Measurements from ENCODE around the gene B3GNT9.
"Not testable (repeated sequence)": the region's sequence is repeated elsewhere in the genome, so short reads cannot be mapped to it uniquely, and the experiment has no call there.

The B3GNT9 gene

DNA sequence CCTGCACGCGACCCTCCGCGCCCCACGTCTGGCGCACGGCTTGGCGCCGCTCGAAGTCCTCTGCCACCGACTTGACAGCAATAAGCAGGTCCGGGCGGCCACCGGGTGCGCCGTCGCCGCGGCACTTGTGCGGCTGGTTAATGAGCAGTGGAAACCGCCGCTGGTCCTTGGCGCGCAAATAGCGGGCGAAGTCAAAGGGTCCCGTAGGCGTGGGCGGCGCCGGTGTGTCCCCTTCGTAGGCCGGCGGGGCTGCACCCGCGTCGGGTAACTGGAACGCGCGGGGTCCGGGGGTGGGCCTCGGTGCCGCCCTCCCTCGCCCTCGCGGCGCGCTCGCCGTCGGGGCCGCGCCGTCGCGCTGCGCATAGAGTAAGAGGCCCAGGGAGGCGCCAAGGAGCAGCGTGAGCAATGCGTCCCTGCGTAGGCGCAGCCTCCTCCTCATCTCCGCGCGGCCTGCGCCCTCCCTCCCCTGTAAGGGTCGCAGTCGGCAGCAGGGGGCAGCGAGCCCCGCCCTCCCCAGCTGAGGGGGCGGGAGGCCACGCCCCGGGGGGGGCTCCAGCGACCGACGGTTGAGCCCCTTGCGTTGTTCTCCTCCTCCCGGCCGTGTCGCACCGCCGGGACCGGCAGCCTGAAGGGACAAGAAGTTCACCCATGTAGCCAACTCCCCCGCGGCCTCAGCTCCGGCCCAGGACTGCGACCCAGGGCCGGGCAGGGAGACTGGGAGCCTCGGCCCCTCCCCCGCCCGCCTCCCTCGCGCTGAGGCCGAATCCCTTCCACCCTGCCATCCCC is 558 bp downstream of the B3GNT9 start:
- DNase-seq, result peak; percentile 26 to 52

DNA sequence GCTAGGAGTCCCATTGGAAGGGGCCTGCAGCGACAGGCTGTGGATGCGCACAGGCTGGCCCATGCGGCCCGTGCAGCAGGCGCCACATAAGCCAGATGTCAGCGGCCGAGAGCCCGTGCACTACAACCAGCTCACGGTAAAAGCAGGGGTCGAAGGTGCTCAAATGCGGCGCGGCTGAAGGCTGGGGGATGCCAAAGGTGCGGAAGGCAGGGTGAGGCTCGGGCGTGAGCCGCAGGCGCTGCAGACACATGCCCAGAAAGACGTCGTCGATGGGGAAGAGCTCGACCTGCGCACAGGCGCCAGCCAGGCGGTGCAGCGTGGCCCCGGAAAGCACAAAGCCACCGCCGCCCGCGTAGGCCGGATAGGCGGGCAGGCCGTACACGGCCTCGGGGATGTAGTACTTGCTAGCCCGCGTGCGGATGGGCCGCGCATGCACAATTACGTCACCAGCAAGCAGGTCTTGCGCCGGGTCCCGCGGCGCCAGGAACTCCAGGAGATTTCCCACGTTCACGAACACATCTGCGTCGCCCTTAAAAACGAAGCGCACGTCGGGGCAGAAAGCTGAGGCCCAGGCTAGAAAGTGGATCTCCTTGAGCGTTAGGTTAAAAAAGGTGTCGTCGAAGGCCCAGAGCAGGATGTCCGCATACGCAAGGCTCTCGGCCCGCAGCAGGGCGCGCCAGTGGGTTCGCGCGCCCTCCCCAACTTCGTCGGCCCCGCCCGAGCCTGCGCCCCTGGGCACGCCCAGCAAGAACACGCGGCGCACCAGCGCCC is 1.3 kb downstream of the B3GNT9 start:
- no peak for DNase-seq

DNA sequence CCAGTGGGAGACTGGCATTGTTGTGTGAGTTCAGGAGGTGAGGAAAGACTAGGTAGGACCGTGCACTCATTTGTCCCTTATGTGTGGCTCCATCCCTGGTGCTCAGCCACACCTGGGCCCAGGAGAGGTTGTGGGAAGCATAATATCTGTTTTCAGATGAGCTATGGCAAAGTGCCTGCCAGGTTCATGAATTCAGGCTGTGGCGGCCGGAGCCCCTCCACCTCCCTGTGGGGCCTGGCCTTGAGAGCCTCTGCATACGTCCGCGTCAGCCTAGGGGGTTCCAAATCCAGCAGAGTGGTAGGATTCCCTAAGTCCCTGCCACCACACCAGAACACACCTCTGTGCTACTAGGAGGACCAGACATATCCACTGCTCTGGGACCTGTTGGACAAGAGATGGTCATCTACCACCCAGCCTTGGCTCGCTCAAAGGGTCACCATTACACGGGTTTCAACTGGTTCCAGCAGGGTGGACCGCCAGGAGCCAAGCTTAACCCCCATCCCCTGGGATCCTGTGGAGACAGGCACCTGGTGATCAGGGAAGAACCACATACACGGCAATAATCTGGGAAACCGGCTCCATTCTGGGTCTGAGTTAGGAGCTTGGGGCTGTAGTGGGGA is 2.0 kb downstream of the B3GNT9 start:
- no peak for DNase-seq

DNA sequence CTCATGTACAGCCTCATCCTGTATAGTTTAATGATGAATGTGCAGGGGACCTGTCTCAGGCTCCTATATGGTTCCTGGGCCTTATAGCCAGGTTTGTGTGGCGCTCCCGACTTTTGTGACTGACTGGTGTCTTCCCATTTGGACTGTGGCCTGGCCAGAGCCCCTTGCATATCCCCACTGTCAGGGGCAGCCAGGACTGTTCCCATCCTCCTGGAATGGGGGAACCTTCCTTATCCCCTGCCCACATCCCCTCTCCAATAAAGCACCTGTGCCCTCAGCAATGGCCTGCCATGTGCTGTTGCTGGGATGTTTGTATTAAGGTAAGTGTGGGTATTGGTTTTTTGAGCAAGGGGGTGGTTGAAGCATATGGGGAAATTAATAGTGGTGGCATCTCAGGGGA is 2.6 kb downstream of the B3GNT9 start:
- no peak for DNase-seq

DNA sequence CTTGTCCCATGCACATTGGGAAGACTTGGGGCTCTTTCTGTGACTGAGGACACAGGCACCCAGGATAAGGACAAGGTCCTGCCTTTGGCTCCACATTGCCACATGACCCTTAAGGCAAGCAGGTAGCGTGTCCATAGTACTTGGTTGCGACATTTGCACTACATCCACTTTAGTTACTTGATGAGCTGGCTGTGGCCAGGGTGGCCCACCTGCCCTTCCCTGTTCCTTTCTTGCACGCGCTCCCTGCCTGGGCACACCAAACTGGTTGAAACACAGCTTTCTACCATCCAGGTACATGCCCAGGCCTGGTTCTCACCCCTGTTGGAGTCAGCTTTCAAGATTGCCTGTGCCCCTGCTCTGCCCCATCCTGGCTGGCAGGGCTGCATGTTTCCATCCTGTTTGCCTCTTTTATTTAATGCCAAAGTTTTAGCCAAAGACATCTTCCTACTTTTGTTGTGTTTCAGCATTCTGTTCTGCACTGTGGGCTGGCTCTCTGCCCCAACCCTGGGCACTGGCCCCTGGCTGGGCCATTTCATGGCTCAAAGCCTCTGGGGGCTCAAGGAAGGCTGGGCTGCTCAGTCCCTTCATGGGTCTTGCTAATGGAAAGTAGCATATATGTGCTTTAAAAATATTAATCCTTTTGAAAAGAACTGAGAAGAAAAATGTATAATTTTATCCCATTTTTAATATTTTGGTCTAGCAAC is 3.2 kb downstream of the B3GNT9 start:
- DNase-seq, result no peak

DNA sequence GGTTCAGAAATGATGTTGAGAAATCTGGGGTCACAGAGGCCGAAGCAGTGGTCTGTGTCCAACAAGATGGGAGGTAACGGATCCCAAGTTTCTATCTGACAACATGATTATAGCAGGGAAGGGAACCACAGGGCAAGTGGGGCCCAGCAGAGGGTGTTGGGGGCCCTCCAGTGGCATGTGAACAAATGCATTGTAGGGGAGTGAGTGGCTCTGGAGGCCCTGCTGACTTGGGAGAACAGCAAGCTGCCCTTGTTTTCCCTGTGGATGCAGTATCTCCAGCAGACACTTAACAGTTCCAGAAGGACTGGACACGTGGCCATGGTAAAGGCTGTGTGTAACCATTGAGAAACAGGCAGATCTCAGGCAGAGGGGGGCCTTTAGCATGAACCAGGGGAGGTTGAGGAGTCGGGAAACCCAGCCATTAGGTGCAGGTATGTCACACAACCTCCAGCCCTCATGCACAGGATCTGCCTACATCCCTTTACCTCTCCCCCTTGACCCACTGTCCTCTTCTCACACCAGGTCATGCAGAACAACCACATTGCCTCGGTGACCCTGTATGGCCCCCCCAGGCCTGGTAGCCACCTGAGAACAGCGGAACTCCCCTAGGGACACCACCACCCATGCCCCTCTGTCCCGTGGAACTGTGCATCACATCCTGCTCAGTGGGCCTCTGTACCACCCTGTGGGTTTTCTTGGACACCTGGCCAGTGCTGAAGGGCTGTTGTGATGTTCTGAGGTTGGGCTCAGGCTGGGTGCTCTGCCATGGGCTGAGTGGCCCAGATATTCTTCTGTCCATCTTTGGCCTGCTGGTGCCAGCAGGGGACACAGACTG is 4.1 kb downstream of the B3GNT9 start:
- DNase-seq, result no peak

DNA sequence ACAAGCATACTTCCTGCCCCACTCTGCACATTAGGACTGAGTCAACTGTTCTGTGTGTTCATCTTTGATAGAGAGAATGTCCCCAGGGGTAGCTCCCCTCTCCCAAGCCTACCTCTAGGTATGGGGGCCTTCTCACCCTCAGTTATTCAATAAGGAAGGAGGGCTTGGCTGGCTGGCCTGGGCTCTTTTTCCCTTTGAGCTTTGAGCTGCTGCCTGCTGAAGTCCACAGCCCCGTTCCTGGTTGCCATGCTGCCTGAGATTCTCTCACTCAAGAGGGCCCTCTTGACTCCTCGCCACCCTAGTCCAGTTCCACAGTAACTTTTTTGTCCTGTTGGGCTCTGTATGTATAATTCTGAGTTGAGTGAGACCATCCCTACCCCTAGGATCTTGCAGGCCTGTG is 5.1 kb downstream of the B3GNT9 start:
- DNase-seq, result no peak

DNA sequence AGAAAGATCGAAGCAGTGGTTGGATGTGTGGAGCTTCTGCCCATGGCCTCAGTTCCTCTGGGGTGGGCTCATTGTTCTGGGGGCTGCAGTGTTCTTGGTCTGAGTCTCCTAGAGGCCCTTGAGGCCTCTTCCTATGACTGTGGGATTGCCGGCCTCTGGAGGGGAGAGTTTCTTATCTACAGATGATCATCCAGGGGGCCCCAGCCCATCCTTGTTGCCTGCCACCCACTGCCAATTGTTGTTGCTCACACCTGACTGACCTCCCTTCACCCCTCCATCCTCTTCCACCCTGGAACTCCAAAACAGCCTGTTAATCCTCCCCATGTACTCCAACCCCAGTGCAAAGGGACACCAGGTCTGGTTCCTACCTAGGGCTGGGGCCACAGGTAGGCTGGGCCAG is 5.9 kb downstream of the B3GNT9 start:
- no peak for DNase-seq

DNA sequence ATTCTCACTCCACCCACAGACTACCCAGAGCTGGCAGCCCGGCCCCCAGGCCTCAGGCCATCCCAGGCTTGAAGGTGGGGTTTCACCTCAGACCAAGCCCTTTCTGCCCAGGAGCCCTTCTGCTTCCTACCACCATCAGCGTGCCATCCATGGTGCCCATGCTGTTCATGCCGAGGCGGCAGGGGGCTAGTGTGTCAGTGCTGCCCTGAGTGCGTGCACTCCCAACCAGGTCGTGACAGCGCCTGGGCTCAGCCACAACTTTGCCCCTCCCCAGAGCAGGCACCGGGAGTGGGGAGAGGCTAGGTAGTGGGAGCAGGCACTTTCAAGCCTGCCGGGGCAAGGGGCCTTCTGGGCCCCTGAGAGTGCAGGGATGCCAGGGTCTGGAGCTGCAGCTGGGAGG is 8.5 kb downstream of the B3GNT9 start:
- DNase-seq, result no peak

DNA sequence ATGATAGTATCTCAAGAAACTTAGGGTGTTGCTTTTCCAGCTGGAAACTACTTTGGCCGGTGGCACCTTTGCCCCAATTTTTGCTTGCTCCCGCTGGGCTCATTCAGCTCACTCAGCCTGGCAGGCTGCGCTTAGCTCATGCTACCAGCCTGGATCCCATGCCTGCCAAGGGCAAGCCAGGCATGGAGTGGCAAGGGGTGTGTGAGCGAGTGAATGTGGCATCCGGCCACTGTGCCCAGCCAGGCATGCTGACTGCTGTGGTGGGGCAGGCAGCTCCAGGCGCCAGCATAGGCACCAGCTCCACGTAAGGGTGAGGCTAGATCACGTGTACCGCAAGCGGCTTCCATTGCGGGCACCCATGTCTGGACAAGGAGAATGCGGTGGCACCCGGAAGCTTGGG is 9.4 kb downstream of the B3GNT9 start:
- DNase-seq, result no peak

DNA sequence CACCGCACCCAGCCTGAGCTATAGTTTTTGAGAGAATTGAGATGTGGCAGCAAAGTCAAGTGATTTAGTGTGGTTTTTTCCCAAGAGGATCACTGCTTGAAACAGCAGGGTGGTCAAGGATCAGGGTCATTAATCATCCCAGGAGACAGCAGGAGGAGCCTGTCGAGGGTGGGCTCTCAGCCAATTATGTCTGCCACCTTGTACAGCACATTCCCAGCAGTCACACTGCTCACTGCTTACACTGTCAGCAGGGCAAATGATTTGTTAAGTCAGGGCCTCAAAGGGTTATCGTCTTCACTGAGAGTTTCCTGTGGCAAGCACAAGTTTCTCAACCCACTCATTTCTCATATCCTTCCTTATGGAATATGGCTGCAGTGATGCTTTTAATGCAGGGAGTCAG is 13.2 kb downstream of the B3GNT9 start:
- DNase-seq, result no peak

DNA sequence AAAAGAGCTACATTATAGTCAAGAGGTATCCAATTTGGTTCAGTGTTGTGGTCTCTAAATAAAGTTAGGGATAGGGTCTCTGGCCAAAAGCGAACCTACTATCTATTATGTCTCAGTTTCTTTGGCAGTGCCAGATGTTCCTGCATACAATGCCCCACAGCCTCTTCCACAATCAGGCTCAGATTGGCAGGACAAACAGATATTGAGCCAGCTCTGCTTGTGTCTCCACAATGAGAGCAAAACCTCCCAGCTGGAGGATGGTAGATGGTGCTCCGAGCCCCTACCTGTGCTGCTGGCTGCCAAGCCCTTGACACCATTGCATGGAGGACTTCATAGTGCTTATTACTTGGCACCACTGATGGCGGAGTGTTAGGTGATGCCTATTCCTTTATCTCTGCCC is 21.4 kb downstream of the B3GNT9 start:
- DNase-seq, result no peak

DNA sequence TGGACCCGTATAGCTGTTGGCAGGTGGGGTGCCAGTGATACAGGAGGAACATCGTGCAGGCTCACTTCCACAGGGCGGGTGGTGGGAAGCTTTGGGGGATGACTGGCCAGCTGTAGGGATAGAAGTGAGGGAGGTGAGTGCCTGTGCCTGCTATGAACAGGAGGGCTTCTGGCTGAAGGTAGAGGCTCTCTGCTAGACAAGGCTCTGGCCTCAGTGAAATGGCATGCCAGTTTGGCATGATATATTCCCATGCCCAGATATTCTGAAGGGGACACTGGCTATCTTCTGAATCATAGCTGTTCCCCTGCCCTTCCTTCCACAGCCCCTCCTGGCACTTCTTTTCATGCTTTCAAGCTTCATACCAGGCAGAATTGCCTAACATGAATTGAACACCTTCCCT is 21.9 kb downstream of the B3GNT9 start:
- no peak for DNase-seq

DNA sequence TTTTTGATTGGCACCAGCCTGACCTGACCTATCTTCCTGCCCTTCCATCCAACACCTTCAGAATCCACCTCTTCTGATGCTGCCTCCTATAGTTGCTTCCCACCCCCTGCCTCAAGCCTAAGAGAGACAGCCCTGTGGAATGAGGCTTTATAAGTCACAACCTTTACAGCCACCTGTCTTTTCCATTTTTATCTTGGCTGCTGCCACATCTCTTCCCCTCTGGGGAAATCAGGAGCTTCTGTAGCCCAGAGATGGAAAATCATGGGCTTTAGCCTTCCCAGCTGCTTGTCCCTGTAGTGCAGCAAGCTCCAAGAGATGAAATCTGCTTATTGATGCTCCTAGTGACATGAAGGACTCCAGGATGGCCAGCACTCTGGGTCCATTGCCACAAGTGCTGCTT is 22.4 kb downstream of the B3GNT9 start:
- DNase-seq, result no peak

DNA sequence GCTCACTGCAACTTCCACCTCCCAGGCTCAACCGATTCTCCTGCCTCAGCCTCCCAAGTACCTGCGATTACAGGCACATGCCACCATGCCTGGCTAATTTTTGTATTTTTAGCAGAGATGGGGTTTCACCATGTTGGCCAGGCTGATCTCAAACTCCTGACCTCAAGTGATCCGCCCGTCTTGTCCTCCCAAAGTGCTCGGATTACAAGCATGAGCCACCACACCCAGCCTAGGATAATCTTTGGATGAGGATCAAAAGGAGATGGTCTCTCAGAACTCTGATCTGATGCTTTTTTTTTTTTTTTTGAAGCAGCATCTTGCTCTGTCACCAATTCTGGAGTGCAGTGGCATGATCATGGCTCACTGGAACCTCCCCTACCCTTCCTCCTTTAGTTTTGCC is 28.0 kb downstream of the B3GNT9 start:
- DNase-seq, result not testable (repeated sequence)

DNA sequence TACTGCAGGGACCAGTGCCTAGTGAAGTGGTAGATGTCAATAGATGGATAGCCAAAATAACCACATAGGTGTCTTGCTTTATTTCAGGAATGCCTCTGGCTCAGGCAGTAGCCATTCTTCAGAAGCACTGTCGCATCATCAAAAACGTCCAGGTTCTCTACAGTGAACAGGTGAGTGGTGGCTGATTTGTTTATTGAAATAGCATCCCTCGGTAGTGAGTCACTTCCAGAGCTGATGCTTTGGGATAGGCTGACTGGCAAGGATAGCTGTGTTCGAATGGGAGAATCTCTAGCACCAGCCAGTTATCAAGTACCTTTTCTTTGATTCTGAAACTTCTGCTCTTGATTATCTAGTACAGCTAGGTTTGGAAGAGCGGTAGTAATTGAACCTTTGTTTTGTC is 30.8 kb downstream of the B3GNT9 start:
- no peak for DNase-seq

DNA sequence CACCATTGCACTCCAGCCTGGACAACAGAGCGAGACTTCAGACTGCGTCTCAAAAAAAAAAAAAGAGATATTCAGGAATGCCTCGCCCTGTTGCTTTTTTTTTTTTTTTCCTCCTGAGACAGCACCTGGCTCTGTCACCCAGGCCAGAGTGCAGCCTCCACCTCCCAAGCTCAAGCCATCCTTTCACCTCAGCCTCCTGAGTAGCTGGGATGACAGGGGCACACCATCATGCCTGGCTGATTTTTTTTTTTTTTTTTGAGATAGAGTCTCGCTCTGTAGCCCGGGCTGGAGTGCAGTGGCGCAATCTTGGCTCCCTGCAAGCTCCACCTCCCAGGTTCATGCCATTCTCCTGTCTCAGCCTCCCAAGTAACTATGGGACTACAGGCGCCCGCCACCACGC is 33.1 kb downstream of the B3GNT9 start:
- DNase-seq, result no peak

DNA sequence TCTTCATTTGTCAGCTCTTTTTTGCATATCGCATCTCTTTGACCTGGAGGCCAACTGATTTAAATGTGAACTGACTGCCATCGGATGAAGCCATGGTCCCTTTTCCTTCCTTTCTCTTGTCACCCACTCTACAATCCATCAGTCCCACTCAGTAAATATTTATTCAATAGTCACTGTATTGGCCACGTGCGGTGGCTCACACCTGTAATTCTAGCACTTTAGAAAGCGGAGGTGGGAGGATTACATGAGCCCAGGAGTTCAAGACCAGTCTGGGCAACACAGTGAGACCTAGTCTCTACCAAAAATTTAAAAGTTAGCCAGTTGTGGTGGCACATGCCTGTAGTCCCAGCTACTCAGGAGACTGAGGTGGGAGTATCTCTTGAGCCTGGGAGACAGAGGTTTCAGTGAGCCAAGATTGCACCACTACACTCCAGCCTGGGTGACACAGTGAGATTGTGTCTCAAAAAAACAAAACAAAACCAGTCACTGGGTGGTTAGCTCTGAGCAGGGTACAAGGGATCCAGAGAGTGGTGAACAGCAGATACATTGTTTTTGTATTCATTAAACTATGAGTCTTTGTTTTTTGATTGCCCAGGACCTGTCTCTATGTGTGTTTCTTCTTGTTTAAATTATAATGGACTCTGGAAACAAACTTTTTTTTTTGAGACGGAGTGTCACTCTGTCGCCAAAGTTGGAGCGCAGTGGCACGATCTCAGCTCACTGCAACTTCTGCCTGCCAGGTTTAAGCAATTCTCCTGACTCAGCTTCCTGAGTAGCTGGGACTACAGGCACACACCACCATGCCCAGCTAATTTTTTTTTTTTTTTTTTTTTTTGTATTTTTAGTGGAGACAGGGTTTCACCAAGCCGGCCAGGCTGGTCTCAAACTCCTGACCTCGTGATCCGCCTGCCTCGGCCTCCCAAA is 34.1 kb downstream of the B3GNT9 start:
- DNase-seq, result peak; percentile 37 to 43

DNA sequence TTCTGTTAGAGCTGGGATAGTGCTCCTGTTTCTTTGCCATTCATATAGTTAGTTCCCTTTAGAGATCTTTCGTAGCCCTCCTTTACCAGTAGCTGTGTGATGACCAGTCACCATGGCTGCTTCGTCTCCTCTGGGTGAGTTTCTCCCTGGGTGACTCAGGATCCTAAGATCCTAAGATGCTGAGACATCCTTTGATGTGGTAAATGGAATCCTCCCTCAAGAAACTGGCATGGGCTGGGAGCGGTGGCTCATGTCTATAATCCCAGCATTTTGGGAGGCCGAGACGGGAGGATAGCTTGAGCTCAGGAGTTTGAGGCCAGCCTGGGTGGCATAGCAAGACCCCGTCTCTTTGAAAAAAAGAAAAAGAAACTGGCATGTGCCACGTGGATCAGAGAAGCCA is 35.2 kb downstream of the B3GNT9 start:
- DNase-seq, result peak; percentile 61 to 75

DNA sequence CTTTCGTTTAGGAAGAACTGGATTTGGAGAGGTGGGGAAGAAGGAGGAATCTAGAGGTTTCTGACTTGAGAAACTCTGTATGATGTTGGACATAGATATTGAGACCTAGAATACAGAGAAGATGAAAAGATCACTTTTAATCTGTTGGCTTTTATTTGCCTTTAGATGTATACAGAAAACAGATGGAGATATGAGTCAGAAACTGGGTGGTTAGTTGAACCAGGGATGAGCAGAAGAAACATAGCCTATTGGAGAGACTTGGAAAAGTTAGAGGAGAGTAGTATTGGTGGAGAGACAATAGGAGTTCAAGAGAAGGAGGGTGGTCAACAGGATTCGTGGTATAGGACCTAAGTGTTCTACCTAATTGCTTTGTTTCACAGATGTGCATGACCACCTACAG is 36.0 kb downstream of the B3GNT9 start:
- no peak for DNase-seq

Measured in inflammatory macrophage (primary cell).